ENCODE results near the gene STK38L.

Gene STK38L

GRCh38 chr12:27359578-27360340, 115.7 kb downstream of the STK38L start:
- no peak for DNase-seq

GRCh38 chr12:27361372-27361771, 117.3 kb downstream of the STK38L start:
- DNase-seq = no peak

GRCh38 chr12:27366621-27367020, 122.5 kb downstream of the STK38L start:
- no peak for DNase-seq

GRCh38 chr12:27367078-27367477, 123.0 kb downstream of the STK38L start:
- no peak for DNase-seq
